Sigmoid colon (tissue), 7 donors: Measurements from ENCODE around the gene LOXHD1. TPM values are rescaled to one million over a fixed set of nuclear protein-coding genes. Genes with fewer than 3 reads are reported as not detected.

ENCODE experiments used
- DNase-seq: peaks from one replicate; pipeline ENCODE4 v3.0.0-alpha.2; 2019
- H3K27ac ChIP-seq, 4 donors: fragments of 200-600 bp; sonication (generic); one replicate each; pipeline ENCODE4 v1.5.1; 2016 to 2019; ENCODE audit warnings: mild to moderate bottlenecking in 1 of 4
- H3K27me3 ChIP-seq, 3 donors: fragments of 200-600 bp; sonication (generic); one replicate each; pipeline ENCODE4 v1.5.1; 2019; ENCODE audit warnings: mild to moderate bottlenecking in 1 of 3
- H3K36me3 ChIP-seq, 4 donors: fragments of 200-600 bp; sonication (generic); one replicate each; pipeline ENCODE4 v1.5.1; 2016 to 2019
- H3K4me1 ChIP-seq, 4 donors: fragments of 200-600 bp; sonication (generic); one replicate each; pipeline ENCODE4 v1.5.1; 2017 to 2019
- H3K4me3 ChIP-seq, 4 donors: fragments of 200-600 bp; sonication (generic); one replicate each; pipeline ENCODE4 v1.5.1; 2017 to 2019; ENCODE audit warnings: mild to moderate bottlenecking in 2 of 4, moderate library complexity in 1 of 4
- H3K9me3 ChIP-seq, 4 donors: fragments of 200-600 bp in 3 of 4; sonication (generic) in 3 of 4; one replicate each; pipeline versions ENCODE4 v1.5.1 to v1.6.1; 2013 to 2019
- EP300 ChIP-seq, 4 donors: sonication (generic); formaldehyde crosslinking; IDR thresholded peaks; one replicate each; pipeline ENCODE4 v1.6.1; 2017; ENCODE audit warnings: antibody characterized with exemption in 4 of 4
- POLR2A ChIP-seq, 2 donors: fragments of 450-650 bp; IDR thresholded peaks; one replicate each; pipeline ENCODE4 v1.6.1; 2016; ENCODE audit warnings: antibody characterized with exemption in 2 of 2, mild to moderate bottlenecking in 2 of 2, moderate library complexity in 2 of 2
- POLR2AphosphoS5 ChIP-seq, 4 donors: sonication (generic); formaldehyde crosslinking; IDR thresholded peaks; one replicate each; pipeline ENCODE4 v1.6.1; 2017; ENCODE audit warnings: antibody characterized with exemption in 4 of 4
- WGBS, 2 donors: extraction: QIAGEN DNeasy Blood & Tissue Kit; methylation state at CpG; one replicate each; pipeline ENCODE4 v1.1.7; 2013; 5-methylcytosine and 5-hydroxymethylcytosine counted together
- intact Hi-C: fragments of 100-400 bp; cut with DNase I; formaldehyde crosslinking; loops from one replicate; pipeline ENCODE4 v1.15.1; 2023
- polyA plus RNA-seq, 3 donors: library from polyadenylated mRNA; stranded (reverse); fragments of 200-250 nt; gene quantifications; one replicate each; pipeline ENCODE4 v1.2.3, GENCODE V29; 2013
- total RNA-seq, 4 donors: library from RNA; depleted of rRNA; stranded (reverse); fragments of >200 nt; gene quantifications; one replicate each; pipeline ENCODE4 v1.1.0, GENCODE V29; 2016
- TF ChIP-seq, protein P1 (sequence below), 4 experiments: fragments of 450-650 bp in 3 of 4; fragments of 200-600 bp in 1 of 4; IDR thresholded peaks; one replicate each; pipeline ENCODE4 v1.5.1; 2016 to 2019; ENCODE audit warnings: antibody characterized with exemption in 4 of 4, mild to moderate bottlenecking in 3 of 4, moderate library complexity in 2 of 4
- donor health status: healthy with polysubstance abuse.
- donor health status: Bipolar disorder and iron deficiency.
- donor health status: healthy.

The LOXHD1 gene
- total and polyA plus RNA-seq, 7 donors = 0.06 to 0.28 (median 0.27) TPM; not detected in 4

DNA sequence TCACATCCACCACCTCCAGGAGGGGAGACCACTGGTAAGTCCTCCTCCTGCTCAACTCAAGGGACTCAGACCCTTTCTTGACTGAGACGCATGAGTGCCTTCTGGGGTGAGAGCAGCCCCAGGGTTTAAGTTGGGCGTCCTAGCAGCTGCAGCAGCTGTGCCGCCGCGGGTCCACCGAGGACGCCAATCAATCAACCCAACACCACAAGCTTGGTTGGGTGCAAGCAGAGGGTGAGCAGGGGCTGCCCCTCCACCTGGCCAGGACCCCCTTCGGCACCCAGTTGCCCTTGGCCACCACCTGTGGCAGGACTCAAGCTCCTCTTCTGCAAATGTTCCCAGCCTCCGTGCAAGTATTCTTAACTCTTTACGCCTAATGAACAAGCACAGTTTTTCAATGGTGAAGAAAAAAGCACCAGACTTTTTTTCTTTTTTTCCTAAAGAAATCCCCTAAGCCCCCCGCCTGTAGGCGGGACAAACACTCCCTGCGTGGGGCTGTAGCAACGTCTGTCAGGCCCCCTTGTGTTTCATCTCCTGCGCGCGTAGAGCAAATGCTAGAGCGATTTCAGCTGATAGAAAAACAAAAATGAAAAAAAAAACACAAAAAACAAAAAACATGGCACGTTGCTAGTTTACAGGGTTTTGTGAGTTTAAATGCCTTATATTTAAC, 197.1 kb downstream of the LOXHD1 start:
- 87% methylated on average over 19 of the region's 19 CpGs for WGBS, 2 donors
- no peaks in the 10 kb centered on the region for H3K9me3 ChIP-seq
- peaks cover 0 to 3% (median 0%) of the 10 kb centered on the region in 4 donors for H3K36me3 ChIP-seq
- H3K4me1 ChIP-seq = no peaks in the 10 kb centered on the region
- intact Hi-C loops = no loop called here
- H3K4me3 ChIP-seq = no peak overlapping the region
- H3K27me3 ChIP-seq = no peaks in the 10 kb centered on the region
- no peak for DNase-seq
- no peak overlapping the region for H3K27ac ChIP-seq
- no peak for TF ChIP-seq POLR2AphosphoS5 (IDR thresholded peaks at IDR 0.05)
- no peak for TF ChIP-seq EP300 (IDR thresholded peaks at IDR 0.05)
- no peak for TF ChIP-seq POLR2A (IDR thresholded peaks at IDR 0.05)
- TF ChIP-seq, protein P1, sequence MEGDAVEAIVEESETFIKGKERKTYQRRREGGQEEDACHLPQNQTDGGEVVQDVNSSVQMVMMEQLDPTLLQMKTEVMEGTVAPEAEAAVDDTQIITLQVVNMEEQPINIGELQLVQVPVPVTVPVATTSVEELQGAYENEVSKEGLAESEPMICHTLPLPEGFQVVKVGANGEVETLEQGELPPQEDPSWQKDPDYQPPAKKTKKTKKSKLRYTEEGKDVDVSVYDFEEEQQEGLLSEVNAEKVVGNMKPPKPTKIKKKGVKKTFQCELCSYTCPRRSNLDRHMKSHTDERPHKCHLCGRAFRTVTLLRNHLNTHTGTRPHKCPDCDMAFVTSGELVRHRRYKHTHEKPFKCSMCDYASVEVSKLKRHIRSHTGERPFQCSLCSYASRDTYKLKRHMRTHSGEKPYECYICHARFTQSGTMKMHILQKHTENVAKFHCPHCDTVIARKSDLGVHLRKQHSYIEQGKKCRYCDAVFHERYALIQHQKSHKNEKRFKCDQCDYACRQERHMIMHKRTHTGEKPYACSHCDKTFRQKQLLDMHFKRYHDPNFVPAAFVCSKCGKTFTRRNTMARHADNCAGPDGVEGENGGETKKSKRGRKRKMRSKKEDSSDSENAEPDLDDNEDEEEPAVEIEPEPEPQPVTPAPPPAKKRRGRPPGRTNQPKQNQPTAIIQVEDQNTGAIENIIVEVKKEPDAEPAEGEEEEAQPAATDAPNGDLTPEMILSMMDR (IDR thresholded peaks at IDR 0.05) = no peak

- no peak for DNase-seq
- Histone ChIP-seq H3K9me3 (no peaks in the 10 kb centered on the region), H3K36me3 (peaks cover 0 to 3% (median 0%) of the 10 kb centered on the region in 4 donors), H3K27ac (no peak overlapping the region), H3K27me3 (no peaks in the 10 kb centered on the region), H3K4me3 (no peak overlapping the region), H3K4me1 (no peaks in the 10 kb centered on the region)
- intact Hi-C loops = no loop called here
- no peak for TF ChIP-seq POLR2A (IDR thresholded peaks at IDR 0.05)
- TF ChIP-seq, protein P1 (IDR thresholded peaks at IDR 0.05) = no peak
- 37 to 61% methylated on average over 6 of the region's 6 CpGs for WGBS, 2 donors
Measured at GRCh38 chr18:46458472-46458871, 198.5 kb downstream of the LOXHD1 start.

GRCh38 chr18:46456691-46457090, 200.3 kb downstream of the LOXHD1 start:
- no peak for DNase-seq
- TF ChIP-seq POLR2AphosphoS5 (IDR thresholded peaks at IDR 0.05) (no peak), EP300 (IDR thresholded peaks at IDR 0.05) (no peak), POLR2A (IDR thresholded peaks at IDR 0.05) (no peak)
- TF ChIP-seq, protein P1 (IDR thresholded peaks at IDR 0.05) = no peak
- no peaks in the 10 kb centered on the region for H3K27me3 ChIP-seq
- no peaks in the 10 kb centered on the region for H3K9me3 ChIP-seq
- H3K27ac ChIP-seq = no peak overlapping the region
- H3K36me3 ChIP-seq = peaks cover 0 to 3% (median 0%) of the 10 kb centered on the region in 4 donors
- H3K4me1 ChIP-seq = no peaks in the 10 kb centered on the region
- intact Hi-C loops = no loop called here
- 89 to 95% methylated on average over 13 of the region's 13 CpGs for WGBS, 2 donors
- H3K4me3 ChIP-seq = no peak overlapping the region

DNA sequence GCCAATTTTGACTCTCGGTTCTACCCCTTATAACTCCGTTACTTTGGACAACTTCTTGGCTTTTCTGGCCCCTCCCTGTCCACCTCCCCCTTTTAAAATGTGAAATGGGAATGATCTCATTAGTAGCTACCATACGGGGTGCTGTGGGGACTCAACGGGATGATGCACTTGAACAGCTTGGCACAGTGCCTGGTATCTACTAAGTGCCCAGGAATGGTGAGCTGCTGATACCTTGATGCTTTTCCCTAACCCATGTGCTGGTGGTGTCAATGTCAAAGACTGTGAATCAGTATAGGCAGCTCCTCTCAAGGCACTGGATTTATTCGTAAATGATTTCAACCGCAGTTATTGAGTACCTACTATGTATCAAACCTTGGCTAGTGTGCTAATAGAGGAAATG, 204.2 kb downstream of the LOXHD1 start:
- H3K27me3 ChIP-seq = no peaks in the 10 kb centered on the region
- peaks cover 0 to 11% (median 0%) of the 10 kb centered on the region in 4 donors for H3K36me3 ChIP-seq
- peaks cover 0 to 6% (median 3%) of the 10 kb centered on the region in 4 donors for H3K9me3 ChIP-seq
- intact Hi-C loops = no loop called here
- no peak overlapping the region for H3K4me3 ChIP-seq
- no peak for DNase-seq
- no peak overlapping the region for H3K27ac ChIP-seq
- H3K4me1 ChIP-seq = no peaks in the 10 kb centered on the region
- 87 to 93% methylated on average over 6 of the region's 6 CpGs for WGBS, 2 donors
- TF ChIP-seq, protein P1 (IDR thresholded peaks at IDR 0.05) = no peak
- TF ChIP-seq EP300 (IDR thresholded peaks at IDR 0.05) = no peak
- TF ChIP-seq POLR2A (IDR thresholded peaks at IDR 0.05) = no peak
- no peak for TF ChIP-seq POLR2AphosphoS5 (IDR thresholded peaks at IDR 0.05)

DNA sequence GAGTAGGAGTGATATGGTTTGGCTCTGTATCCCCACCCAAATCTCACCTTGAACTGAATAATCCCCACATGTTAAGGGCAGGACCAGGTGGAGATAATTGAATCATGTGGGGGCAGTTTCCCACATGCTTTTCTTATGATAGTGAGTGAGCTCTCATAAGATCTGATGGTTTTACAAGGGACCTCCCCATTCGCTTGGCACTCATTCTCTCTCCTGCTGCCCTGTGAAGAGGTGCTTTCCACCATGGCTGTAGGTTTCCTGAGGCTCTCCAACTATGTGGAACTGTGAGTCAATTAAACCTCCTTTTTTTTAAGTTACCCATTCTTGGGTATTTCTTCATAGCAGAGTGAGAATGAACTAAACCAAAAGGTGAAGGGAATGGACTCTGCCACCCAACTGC, 207.5 kb downstream of the LOXHD1 start:
- Histone ChIP-seq H3K9me3 (peaks cover 0 to 6% (median 5%) of the 10 kb centered on the region in 4 donors), H3K27me3 (no peaks in the 10 kb centered on the region), H3K36me3 (peaks cover 0 to 8% (median 0%) of the 10 kb centered on the region in 4 donors), H3K4me3 (no peak overlapping the region), H3K4me1 (no peaks in the 10 kb centered on the region), H3K27ac (no peak overlapping the region)
- TF ChIP-seq, protein P1 (IDR thresholded peaks at IDR 0.05) = no peak
- no peak for TF ChIP-seq POLR2A (IDR thresholded peaks at IDR 0.05)
- no peak for TF ChIP-seq EP300 (IDR thresholded peaks at IDR 0.05)
- no peak for TF ChIP-seq POLR2AphosphoS5 (IDR thresholded peaks at IDR 0.05)
- intact Hi-C loops = no loop called here
- DNase-seq = no peak
- 0 to 58% methylated on average over 1 of the region's 1 CpG for WGBS, 2 donors
